ENCODE data around the gene GNGT2.
"Not testable (repeated sequence)": the region's sequence is repeated elsewhere in the genome, so short reads cannot be mapped to it uniquely, and the experiment has no call there.

Gene GNGT2

DNA sequence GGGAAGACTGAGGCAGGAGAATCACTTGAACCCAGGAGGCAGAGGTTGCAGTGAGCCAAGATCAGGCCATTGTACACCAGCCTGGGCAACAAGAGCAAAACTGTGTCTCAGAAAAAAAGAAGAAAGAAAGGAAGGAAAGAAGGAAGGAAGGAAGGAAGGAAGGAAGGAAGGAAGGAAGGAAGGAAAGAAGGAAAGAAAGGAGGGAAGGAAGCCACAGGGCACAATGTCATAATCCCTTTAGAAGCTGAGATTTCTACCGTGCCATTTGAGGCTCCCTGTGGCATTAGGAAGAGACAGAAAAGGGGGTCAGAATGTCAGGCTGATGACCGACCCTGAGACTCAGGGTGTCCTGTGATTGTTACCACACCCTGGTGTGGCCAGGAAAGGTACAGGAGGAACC lies 6.6 kb downstream of the GNGT2 start:
- no peak for DNase-seq

DNA sequence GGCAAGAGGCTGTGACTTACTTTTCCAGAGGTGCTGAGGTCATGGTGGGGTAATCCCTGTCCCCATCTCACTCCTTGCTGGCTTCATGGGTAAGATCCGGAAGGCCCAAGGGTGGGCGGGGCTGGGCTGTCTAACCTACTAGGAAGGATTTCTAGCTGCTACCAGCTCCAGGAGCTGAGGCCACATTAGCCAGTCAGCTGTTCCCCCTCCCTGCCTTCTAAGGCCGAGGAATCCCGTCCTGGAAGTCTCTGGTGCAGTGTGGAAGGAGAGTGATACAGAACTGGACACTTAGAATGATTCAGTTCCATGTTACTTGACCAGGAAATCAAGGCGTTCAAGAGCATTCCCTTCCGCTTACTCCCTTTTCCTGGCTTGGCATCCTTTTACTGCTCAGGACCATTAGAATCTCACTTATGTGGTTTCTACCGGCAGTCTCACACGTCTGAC lies 8.9 kb downstream of the GNGT2 start:
- no peak for DNase-seq

DNA sequence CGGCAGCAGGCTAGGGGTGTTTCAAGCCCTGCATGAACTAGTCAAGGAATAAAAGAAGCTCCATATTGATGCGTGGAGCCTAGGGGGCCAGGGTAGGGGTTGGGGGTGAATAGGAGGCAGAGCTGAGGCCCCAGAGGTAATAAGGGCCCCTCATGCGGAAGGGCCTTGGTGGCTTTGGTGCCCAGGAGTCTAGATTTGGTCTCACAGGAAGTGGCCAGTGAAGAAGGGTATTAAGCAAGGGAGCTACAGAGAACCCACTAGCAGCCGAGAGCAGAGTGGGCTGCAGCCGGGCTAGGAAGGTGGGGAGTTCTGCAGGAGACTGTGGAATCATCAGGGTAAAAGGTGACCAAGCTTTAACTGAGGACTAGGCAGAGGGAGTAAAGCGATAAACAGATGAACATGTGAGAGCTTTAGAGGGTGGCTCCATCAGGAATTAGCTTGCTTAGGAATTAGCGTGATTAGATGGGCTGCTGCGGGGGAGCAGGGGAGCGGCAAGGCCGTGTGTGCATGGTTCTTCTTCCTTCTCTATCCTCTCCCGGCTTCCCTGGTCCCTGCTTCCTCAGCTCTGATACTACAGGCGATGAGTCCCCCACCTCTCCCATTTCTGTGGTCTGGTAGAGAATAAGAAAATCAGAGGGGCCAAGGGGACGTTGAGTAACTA lies 9.8 kb downstream of the GNGT2 start:
- no peak for DNase-seq

DNA sequence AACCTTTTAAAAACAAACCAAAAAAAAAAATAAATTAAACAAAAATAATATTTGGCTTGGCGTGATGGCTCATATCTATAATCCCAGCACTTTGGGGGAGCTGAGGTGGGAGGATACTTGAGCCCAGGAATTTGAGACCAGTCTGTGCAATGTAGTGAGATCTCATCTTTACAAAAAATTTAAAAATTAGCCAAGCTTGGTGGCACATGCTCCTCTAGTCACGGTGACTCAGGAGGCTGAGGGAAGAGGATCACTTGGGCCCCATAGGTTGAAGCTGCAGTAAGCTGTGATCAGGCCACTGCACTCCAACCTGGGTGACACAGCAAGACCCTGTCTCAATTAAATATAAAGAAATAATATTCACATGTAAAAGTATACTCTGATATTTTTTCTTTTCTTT lies 12.2 kb downstream of the GNGT2 start:
- no peak for DNase-seq

DNA sequence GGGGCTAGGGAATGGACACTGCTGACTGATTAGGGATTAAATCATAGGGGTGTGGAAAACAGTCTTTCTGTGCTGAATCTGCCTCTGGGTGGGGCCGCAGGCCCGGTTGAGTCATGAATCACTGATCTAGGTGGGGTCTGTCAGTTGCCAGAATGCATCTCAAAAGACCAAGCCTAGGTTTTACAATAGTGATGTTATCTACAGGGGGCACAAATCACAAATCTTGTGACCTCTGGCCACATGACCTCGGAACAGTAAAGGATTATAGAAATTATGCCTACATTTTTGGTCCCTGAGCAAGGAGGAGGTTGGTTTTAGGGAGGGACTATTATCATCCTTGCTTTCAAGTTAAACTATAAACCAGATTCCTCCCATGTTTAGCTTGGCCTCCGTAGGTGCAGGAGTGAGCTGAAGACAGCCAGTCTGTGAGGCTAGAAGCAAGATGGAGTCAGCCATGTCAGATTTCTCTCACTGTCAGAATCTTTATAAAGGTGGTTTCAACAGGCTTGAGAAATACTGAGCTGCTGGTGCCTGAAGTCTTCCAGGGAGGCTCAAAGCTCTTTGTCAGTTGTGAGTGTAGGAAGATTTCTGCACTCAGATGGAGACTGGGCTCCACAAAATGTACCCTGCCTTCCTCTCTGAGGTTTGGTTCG lies 12.9 kb downstream of the GNGT2 start:
- no peak for DNase-seq

DNA sequence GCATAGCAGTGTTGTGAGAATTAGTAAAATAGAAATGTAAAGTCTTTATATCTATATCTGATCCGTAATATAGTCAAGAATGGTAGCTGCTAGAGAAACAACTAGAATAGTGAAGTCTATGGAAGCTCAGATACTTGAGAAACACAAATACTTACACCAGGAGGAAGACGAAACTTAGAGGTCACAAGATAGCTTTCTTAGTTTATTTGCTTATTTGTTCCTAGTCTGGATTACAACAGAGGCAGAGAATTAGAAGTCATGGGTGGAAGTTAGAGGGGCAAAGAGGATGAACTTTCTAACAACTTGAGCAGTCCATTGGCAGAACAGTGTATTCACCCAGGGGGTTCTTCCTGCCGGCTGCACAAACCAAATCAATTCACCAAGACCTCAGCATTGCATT lies 13.9 kb downstream of the GNGT2 start:
- no peak for DNase-seq

- DNase-seq: no peak
Measured at GRCh38 chr17:49195751-49196150, 14.6 kb downstream of the GNGT2 start.

DNA sequence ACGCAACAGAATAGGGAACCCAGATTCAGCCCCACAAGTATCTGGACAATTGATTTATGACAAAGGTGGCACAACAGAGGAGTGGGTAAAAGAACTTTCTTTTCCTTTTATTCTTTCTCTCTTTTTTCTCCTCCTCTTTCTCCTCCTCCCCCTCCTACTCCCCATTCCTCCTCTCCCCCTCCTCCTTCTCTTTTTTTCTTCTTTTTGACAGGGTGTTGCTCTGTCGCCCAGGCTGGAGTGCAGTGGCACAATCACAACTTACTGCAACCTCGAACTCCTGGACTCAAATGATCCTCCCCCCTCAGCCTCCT lies 16.1 kb downstream of the GNGT2 start:
- no peak for DNase-seq

DNA sequence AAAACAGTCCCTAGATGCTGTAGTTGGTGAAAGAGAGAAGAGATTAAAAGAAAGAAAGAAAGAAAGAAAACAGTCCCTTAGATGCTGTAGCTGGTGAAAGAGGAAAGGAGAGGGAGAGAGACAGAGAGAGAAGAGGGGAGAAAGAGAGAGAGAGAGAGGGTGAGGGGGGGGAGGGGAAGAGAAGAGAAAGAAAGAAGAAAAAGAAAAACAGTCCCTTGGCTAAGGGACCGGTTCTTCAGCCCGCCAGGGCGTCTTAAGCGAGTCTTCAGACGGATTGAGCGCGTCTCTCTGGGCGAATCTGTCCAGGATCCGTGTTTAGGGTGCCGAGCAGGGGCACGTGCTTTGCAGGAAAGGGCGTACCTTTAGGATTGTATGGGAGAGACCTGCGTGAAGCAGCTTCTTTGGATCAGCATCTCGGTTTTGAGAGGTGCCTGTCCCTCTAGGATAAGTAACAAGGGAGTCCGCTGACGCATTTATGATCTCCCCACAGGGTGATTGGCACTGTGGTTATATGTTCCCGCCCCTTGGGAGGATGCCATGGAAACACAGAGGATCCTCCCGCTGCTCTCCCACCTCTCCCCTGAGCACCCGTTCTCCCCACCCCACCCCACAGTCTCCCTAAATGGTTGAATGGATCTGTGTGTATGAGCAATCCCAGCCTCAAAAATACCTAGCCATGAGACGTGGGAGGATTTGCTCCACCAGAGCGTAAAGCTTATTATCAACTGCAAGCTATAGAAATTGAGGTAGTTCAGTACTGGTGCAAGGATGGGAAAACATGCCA lies 16.7 kb downstream of the GNGT2 start:
- peak; percentile 11 for DNase-seq

GRCh38 chr17:49191917-49192741 lies 18.2 kb downstream of the GNGT2 start:
- DNase-seq: peak; percentile 91

DNA sequence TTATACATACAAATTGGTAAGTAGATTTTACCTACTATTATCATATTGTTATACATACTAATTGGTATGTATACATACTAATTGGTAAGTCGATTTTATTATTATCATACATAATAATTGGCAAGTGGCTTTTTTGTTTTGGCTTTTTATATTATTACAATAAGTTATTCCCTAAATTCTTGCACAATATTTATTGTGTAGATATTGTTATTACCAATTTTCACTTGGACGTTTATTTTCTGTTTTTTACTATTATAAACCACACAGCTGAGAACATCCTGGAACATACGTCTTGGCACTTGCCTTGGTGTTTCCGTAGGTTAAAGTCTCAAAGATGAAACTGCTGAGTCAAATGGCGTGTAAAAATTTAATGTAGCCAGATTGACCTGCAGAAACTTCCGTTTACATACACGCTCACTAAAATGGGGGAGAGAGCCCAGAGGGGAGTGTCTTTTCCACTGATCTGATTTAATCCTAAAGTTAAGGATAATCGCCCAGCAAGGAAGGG lies 18.9 kb downstream of the GNGT2 start:
- no peak for DNase-seq

DNA sequence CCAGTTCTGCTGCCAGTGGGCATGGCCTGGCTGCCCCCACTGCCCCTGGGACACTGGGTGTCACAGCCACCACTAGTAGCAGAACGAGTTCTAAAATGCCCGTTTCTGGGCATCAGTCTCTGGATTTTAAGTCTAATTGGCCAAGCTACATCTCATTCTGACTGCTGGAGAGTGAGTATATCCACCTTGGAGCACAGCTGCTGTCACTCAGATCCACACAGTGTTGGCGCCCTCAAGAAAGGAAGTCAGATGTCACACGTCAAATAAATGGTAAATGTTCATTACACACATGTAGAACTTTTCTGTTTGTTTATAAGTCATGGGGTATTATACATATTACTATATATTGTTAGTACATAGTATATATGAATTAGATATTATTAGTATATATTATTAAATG lies 19.4 kb downstream of the GNGT2 start:
- DNase-seq: no peak

DNA sequence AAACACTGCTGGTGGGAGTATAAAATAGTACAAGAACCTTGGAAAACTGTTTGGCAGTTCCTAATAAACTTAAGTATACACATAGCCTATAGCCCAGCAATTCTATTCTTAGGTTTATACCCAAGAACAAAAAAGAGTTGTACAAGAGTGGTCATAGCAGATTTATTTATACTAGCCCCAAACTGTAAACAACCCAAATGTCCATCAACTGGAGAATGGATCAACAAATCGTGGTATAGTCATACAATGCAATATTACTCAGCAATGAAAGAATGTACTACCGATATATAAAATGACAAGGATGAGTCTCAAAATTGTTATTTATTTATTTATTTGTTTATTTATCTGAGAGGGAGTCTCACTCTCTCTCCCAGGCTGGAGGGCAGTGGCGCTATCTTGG lies 23.1 kb downstream of the GNGT2 start:
- no peak for DNase-seq

- not testable (repeated sequence) for DNase-seq
Measured at GRCh38 chr17:49185381-49185780, 25.0 kb downstream of the GNGT2 start.

- DNase-seq: not testable (repeated sequence)
Measured at GRCh38 chr17:49184522-49184921, 25.9 kb downstream of the GNGT2 start.

GRCh38 chr17:49183801-49184200 lies 26.6 kb downstream of the GNGT2 start:
- no peak for DNase-seq

DNA sequence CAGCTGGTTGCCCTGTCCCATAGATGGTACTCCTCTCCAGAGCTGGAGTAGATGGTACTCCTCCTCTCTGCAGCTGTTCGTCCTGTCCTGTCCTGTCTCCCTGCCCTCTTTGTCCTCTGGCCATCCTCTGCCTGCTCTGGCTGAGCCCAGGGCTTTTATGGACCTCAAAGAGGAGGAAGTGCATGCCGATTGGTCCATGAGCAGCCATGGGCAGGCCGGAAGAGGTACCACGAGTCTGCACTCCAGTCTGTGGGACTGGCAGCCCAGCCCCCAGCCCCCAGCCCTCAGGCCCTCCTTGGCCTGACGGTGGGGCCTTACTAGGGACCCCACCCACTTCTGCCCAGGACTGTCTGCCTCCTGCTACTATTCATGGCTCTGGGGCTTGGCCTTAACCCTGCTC lies 27.0 kb downstream of the GNGT2 start:
- DNase-seq: no peak

GRCh38 chr17:49180998-49181635 lies 29.3 kb downstream of the GNGT2 start:
- no peak for DNase-seq

- peak; percentile 64 for DNase-seq
Measured at GRCh38 chr17:49180303-49180702, 30.1 kb downstream of the GNGT2 start.

DNA sequence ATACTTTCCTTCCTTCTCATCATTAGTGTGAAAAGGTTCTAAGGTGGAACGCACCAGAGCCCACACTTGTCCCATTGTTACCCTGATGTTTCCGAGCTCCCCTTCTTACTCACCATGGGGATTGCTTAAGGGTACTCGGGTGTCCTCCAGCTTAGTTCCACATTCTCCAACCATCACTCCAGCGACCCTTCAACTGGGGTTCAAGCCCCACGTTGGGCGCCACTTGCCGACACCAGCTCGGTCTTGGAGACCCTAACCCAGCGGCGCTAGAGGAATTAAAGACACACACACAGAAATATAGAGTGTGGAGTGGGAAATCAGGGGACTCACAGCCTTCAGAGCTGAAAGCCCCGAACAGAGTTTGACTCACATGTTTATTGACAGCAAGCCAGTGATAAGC lies 34.4 kb downstream of the GNGT2 start:
- not testable (repeated sequence) for DNase-seq

DNA sequence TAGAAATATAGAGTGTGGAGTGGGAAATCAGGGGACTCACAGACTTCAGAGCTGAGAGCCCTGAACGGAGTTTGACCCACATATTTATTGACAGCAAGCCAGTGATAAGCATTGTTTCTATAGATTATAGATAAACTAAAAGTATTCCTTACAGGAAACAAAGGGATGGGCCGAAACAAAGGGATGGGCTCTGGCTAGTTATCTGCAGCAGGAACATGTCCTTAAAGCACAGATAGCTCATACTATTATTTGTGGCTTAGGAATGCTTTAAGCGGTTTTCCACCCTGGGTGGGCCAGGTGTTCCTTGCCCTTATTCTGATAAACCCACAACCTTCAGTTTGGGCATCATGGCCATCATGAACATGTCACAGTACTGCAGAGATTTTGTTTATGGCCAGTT lies 39.7 kb downstream of the GNGT2 start:
- DNase-seq: not testable (repeated sequence)

DNA sequence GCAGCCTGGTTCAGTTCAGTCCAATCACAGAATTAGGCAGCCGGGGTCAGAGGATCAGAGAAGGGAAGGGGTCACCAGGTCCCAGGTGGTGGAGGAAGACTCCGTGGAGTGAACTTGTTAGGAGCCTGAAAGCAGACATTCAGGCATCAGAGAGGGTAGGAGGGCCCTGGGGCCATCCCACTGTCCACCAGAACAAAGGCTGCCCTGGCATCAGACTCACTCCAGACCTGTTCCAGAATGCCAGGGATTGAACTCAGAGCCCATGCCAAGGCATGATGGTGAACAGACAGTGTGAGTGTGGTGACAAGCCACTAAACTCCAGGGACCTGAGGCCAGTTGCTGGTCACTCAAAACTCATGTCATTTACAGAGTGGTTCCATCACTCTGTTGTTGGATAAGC lies 40.2 kb downstream of the GNGT2 start:
- DNase-seq: no peak

- no peak for DNase-seq
Measured at GRCh38 chr17:49168706-49169105, 41.7 kb downstream of the GNGT2 start.

Data from effector CD8-positive, alpha-beta T cell (primary cell).